ENCODE data around the gene AS3MT. TPM values are rescaled to one million over a fixed set of nuclear protein-coding genes. Genes with fewer than 3 reads are reported as not detected.
A peak's percentile ranks its signal among the peaks of the same experiment; 100 is the strongest.
"Not testable (repeated sequence)": the region's sequence is repeated elsewhere in the genome, so short reads cannot be mapped to it uniquely, and the experiment has no call there.

The AS3MT gene
- total RNA-seq, 1 donor from 2014 or later: 2.5 TPM

DNA sequence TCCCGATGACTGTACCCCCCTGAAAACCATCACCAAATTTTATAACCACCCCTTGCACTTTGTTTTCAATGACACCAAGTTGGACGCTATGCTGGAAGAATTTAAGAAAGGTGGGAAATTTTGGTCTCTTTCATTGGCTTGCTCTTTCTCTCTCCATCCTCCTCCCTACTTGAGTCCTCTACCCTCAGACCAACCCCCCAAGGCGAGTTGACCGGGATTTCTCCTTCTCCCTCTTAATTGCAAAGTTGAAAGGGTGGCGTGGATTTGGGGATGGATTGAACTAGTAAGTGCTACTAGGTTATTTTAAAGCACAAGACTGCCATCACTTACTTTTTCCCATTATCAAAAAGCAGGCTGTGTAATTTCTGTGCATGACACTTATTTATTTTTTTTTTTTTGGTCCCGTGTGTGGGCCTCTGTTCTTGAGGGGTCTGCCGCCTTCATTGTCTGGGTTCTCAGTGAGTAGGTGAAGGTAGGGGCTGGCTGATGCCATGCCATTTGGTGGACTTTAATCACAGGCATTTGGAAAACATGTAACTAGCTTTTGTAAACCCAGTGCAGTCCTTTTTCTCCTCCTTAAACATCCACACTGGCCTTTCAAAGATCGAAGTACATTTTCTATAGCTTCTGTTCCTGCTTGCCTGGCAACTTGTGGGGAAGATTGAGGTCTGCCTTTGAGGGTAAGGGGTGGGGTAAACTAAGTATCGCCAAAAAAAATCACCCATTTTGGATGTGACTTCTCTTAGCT, 50.9 kb downstream of the AS3MT start:
- H3K4me1 ChIP-seq: peaks cover 21% of the 10 kb centered on the region
- H3K27ac ChIP-seq: no peak overlapping the region
- no peak for DNase-seq
- no peaks in the 10 kb centered on the region for H3K9me3 ChIP-seq
- intact Hi-C loops (cut with DNase I): loop anchor here (10.0 kb wide), 3 partner anchors 145 to 415 kb away; partner anchors contain the start of gene RPEL1
- ATAC-seq: no peak
- H3K36me3 ChIP-seq: no peaks in the 10 kb centered on the region
- no peaks in the 10 kb centered on the region for H3K27me3 ChIP-seq
- H3K4me3 ChIP-seq: peak overlapping the region; percentile 93
- TF ChIP-seq, protein P1, sequence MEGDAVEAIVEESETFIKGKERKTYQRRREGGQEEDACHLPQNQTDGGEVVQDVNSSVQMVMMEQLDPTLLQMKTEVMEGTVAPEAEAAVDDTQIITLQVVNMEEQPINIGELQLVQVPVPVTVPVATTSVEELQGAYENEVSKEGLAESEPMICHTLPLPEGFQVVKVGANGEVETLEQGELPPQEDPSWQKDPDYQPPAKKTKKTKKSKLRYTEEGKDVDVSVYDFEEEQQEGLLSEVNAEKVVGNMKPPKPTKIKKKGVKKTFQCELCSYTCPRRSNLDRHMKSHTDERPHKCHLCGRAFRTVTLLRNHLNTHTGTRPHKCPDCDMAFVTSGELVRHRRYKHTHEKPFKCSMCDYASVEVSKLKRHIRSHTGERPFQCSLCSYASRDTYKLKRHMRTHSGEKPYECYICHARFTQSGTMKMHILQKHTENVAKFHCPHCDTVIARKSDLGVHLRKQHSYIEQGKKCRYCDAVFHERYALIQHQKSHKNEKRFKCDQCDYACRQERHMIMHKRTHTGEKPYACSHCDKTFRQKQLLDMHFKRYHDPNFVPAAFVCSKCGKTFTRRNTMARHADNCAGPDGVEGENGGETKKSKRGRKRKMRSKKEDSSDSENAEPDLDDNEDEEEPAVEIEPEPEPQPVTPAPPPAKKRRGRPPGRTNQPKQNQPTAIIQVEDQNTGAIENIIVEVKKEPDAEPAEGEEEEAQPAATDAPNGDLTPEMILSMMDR (IDR thresholded peaks at IDR 0.05): no peak

DNA sequence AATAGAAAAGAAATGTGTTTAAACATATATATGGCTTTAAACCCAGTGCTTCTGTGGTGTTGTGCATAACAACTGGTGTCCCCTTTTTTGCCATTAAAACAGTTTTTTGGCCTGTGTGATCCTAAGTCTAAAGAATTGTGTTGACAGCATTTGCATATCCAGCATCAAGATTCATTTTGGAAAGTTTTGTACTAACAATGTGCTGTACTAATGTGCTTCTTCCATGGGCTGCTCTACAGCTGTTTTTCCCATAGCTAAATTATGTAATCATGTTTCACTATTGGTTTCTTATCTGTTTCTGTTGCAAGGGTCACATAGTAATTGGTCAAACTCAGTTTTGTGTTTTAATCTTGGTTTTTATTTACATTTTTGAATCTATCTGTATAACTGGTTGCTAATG, 54.3 kb downstream of the AS3MT start:
- no peaks in the 10 kb centered on the region for H3K36me3 ChIP-seq
- DNase-seq: no peak
- no peak for ATAC-seq
- TF ChIP-seq, protein P1 (IDR thresholded peaks at IDR 0.05): no peak
- intact Hi-C loops (cut with DNase I): no loop called here
- no peak overlapping the region for H3K27ac ChIP-seq
- H3K4me3 ChIP-seq: no peak overlapping the region
- peaks cover 21% of the 10 kb centered on the region for H3K4me1 ChIP-seq
- no peaks in the 10 kb centered on the region for H3K27me3 ChIP-seq
- H3K9me3 ChIP-seq: no peaks in the 10 kb centered on the region

DNA sequence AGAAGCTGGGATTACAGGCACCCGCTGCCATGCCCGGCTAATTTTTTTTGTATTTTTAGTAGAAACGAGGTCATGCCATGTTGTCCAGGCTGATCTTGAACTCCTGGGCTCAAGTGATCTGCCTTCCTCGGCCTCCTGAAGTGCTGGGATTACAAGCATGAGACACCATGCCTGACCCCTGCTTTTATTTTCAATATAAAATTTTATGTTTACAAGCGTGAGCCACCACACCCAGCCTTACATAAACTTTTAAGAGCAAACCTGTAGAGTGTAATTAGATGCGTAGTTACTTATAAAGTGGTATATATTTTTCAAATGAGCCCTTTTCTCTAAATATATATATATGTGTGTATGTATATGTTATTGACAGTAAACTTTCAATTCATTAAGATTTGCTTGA, 57.6 kb downstream of the AS3MT start:
- TF ChIP-seq, protein P1 (IDR thresholded peaks at IDR 0.05): no peak
- Histone ChIP-seq H3K4me3 (no peak overlapping the region), H3K4me1 (no peaks in the 10 kb centered on the region), H3K36me3 (no peaks in the 10 kb centered on the region), H3K27ac (no peak overlapping the region), H3K9me3 (no peaks in the 10 kb centered on the region), H3K27me3 (no peaks in the 10 kb centered on the region)
- DNase-seq (no peak), ATAC-seq (no peak)
- intact Hi-C loops (cut with DNase I): no loop called here

GRCh38 chr10:102927311-102928010, 58.2 kb downstream of the AS3MT start:
- Histone ChIP-seq H3K4me1 (no peaks in the 10 kb centered on the region), H3K9me3 (no peaks in the 10 kb centered on the region), H3K27me3 (no peaks in the 10 kb centered on the region), H3K27ac (no peak overlapping the region), H3K36me3 (no peaks in the 10 kb centered on the region), H3K4me3 (no peak overlapping the region)
- intact Hi-C loops (cut with DNase I): no loop called here
- ATAC-seq (peak; percentile 75), DNase-seq (no peak)
- TF ChIP-seq, protein P1 (IDR thresholded peaks at IDR 0.05): no peak

GRCh38 chr10:102928442-102928841, 59.2 kb downstream of the AS3MT start:
- H3K27ac ChIP-seq; ATAC-seq; DNase-seq; H3K36me3 ChIP-seq; H3K4me1 ChIP-seq; H3K27me3 ChIP-seq; H3K4me3 ChIP-seq; intact Hi-C loops (cut with DNase I); H3K9me3 ChIP-seq: not testable (repeated sequence)

DNA sequence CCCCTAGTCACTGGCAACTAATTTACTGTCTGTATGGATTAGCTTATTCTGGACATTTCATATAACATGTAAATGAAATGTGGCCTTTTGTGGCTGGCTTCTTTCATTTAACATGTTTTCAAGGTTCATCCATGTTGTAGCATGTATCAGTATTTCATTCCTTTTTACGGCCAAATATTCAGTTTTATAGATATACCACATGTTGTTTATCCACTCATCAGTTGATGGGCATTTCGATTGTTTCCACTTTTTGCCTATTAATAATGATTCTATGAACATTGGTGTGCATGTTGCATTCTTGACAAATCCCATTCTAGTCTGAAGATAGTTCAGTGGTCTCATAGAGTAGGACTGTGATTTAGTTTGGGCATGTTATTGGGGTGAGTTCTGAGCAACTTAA, 61.5 kb downstream of the AS3MT start:
- intact Hi-C loops (cut with DNase I): no loop called here
- ATAC-seq: no peak
- no peak for DNase-seq
- H3K36me3 ChIP-seq: no peaks in the 10 kb centered on the region
- no peak overlapping the region for H3K27ac ChIP-seq
- H3K4me3 ChIP-seq: no peak overlapping the region
- no peaks in the 10 kb centered on the region for H3K4me1 ChIP-seq
- H3K9me3 ChIP-seq: no peaks in the 10 kb centered on the region
- TF ChIP-seq, protein P1 (IDR thresholded peaks at IDR 0.05): no peak
- no peaks in the 10 kb centered on the region for H3K27me3 ChIP-seq
